Measurements from ENCODE around the gene RALGAPA2.

DNA sequence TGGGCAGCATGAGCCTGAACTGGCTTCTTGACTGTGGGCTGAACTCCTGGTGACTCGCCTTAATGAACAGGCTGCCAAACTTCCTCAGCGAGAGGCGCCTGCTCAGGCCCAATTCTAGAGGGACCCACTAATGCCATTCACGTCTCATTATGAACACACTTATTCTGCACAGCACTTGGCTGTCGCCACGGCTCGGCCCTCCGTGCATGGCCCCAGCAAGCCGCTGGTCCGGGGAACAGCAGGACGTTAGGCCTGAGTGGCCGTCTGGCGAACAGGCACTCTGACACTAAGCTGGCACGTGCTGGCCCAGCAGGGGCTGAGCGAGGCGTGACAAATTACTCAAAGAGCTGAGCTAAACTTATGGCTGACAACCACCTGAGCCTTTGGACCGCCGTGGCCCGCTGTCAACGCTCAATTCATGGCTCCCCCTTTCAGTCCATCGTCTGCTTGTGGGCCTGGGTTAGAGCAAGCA lies 298.6 kb downstream of the RALGAPA2 start:
- TF ChIP-seq, protein P1, sequence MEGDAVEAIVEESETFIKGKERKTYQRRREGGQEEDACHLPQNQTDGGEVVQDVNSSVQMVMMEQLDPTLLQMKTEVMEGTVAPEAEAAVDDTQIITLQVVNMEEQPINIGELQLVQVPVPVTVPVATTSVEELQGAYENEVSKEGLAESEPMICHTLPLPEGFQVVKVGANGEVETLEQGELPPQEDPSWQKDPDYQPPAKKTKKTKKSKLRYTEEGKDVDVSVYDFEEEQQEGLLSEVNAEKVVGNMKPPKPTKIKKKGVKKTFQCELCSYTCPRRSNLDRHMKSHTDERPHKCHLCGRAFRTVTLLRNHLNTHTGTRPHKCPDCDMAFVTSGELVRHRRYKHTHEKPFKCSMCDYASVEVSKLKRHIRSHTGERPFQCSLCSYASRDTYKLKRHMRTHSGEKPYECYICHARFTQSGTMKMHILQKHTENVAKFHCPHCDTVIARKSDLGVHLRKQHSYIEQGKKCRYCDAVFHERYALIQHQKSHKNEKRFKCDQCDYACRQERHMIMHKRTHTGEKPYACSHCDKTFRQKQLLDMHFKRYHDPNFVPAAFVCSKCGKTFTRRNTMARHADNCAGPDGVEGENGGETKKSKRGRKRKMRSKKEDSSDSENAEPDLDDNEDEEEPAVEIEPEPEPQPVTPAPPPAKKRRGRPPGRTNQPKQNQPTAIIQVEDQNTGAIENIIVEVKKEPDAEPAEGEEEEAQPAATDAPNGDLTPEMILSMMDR (IDR thresholded peaks at IDR 0.05): no peak
- TF ChIP-seq NR2C2 (CRISPR knock-in tag; IDR thresholded peaks at IDR 0.05): no peak
- TF ChIP-seq SP1 (CRISPR knock-in tag; conservative IDR thresholded peaks at IDR 0.05): no peak
- TF ChIP-seq, protein P2, sequence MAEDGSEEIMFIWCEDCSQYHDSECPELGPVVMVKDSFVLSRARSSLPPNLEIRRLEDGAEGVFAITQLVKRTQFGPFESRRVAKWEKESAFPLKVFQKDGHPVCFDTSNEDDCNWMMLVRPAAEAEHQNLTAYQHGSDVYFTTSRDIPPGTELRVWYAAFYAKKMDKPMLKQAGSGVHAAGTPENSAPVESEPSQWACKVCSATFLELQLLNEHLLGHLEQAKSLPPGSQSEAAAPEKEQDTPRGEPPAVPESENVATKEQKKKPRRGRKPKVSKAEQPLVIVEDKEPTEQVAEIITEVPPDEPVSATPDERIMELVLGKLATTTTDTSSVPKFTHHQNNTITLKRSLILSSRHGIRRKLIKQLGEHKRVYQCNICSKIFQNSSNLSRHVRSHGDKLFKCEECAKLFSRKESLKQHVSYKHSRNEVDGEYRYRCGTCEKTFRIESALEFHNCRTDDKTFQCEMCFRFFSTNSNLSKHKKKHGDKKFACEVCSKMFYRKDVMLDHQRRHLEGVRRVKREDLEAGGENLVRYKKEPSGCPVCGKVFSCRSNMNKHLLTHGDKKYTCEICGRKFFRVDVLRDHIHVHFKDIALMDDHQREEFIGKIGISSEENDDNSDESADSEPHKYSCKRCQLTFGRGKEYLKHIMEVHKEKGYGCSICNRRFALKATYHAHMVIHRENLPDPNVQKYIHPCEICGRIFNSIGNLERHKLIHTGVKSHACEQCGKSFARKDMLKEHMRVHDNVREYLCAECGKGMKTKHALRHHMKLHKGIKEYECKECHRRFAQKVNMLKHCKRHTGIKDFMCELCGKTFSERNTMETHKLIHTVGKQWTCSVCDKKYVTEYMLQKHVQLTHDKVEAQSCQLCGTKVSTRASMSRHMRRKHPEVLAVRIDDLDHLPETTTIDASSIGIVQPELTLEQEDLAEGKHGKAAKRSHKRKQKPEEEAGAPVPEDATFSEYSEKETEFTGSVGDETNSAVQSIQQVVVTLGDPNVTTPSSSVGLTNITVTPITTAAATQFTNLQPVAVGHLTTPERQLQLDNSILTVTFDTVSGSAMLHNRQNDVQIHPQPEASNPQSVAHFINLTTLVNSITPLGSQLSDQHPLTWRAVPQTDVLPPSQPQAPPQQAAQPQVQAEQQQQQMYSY (CRISPR knock-in tag; IDR thresholded peaks at IDR 0.05): no peak
- TF ChIP-seq ZNF396 (CRISPR knock-in tag; IDR thresholded peaks at IDR 0.05; ENCODE audit: borderline replicate concordance): no peak
- no peak for TF ChIP-seq JUN (CRISPR knock-in tag; IDR thresholded peaks at IDR 0.05)
- TF ChIP-seq, protein P3, sequence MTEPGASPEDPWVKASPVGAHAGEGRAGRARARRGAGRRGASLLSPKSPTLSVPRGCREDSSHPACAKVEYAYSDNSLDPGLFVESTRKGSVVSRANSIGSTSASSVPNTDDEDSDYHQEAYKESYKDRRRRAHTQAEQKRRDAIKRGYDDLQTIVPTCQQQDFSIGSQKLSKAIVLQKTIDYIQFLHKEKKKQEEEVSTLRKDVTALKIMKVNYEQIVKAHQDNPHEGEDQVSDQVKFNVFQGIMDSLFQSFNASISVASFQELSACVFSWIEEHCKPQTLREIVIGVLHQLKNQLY (CRISPR knock-in tag; IDR thresholded peaks at IDR 0.05): no peak
- TF ChIP-seq FOXJ3 (CRISPR knock-in tag; IDR thresholded peaks at IDR 0.05; ENCODE audit: borderline replicate concordance): no peak
- TF ChIP-seq CREB1 (CRISPR knock-in tag; IDR thresholded peaks at IDR 0.05): no peak
- TF ChIP-seq, protein P4, sequence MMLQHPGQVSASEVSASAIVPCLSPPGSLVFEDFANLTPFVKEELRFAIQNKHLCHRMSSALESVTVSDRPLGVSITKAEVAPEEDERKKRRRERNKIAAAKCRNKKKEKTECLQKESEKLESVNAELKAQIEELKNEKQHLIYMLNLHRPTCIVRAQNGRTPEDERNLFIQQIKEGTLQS (CRISPR knock-in tag; conservative IDR thresholded peaks at IDR 0.05): no peak
- TF ChIP-seq, protein P5, sequence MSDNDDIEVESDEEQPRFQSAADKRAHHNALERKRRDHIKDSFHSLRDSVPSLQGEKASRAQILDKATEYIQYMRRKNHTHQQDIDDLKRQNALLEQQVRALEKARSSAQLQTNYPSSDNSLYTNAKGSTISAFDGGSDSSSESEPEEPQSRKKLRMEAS (CRISPR knock-in tag; IDR thresholded peaks at IDR 0.05): no peak
- no peak for TF ChIP-seq NR3C1 (CRISPR knock-in tag; conservative IDR thresholded peaks at IDR 0.05; ENCODE audit: low read depth)
